Frontal cortex (tissue), 4 donors: ENCODE measurements around the gene NBEAL1. TPM values are rescaled to one million over a fixed set of nuclear protein-coding genes. Genes with fewer than 3 reads are reported as not detected.
A peak's percentile ranks its signal among the peaks of the same experiment; 100 is the strongest.
"Not testable (repeated sequence)": the region's sequence is repeated elsewhere in the genome, so short reads cannot be mapped to it uniquely, and the experiment has no call there.

Experiments used
- DNase-seq, 2 donors: peaks; one replicate each; pipeline ENCODE4 v3.0.0; 2012; ENCODE audit warnings: low spot score in 2 of 2
- FAIRE-seq: peaks from 2 replicates; lab custom pipeline; 2012; peaks lifted over from hg19 to GRCh38; lab: Jason Lieb, UNC
- total RNA-seq: library from RNA; depleted of rRNA; stranded (reverse); fragments of >200 nt; gene quantifications from one replicate; pipeline ENCODE4 v1.2.3, GENCODE V29; 2014
- donor health status: control.
- donor health status: control.
- donor health status: control.

Gene NBEAL1
- total RNA-seq, 1 donor from 2014 or later, result 45.2 TPM

DNA sequence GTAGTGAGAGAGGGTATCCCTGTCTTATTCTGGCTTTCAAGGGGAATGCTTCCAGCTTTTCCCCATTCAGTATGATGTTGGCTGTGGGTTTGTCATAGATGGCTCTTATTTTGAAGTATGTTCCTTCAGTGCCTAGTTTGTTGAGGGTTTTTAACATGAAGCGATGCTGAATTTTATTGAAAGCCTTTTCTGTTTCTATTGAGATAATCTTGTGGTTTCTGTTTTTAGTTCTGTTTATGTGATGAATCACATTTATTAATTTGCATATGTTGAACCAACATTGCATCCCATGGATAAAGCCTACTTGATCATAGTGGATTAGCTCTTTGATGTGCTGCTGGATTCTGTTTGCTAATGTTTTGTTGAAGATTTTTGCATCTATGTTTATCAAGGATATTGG lies 87.7 kb downstream of the NBEAL1 start:
- not testable (repeated sequence) for FAIRE-seq, DNase-seq

DNA sequence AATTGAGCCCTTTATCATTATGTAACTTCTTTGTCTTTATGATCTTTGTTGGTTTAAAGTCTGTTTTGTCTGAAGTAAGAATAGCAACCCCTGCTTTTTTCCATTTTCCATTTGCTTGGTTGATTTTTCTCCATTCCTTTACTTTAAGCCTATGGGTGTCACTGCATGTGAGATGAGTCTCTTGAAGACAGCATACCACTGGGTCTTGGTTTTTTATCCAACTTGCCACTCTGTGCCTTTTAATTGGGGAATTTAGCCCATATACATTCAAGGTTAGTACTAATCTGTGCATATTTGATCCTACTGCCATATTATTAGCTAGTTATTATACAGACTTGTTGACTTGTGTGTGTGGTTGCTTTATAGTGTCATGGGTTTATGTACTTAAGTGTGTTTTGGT lies 89.6 kb downstream of the NBEAL1 start:
- FAIRE-seq, result no peak

DNA sequence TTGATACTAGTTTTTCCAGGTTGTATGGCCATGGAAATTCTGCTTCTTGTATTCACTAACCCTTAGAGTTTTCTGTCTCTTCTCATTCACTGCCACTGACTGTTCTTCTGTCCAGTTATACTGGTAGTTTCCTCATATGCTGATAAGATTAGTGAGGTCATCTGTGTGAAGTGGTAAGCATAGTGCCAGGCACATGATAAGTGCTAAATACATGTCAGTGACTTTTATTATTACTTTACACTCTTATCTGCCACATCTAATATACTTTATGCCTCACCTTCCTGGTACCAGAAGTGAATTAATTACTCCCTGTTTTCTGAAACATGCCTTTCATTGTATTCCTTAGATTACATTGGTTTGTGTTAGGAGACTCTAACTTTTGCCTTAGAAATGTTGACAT lies 91.3 kb downstream of the NBEAL1 start:
- FAIRE-seq, result no peak

More for the DNA sequence above, 89.6 kb downstream of the NBEAL1 start:
- DNase-seq, result no peak

GRCh38 chr2:203110496-203110895 lies 95.8 kb downstream of the NBEAL1 start:
- not testable (repeated sequence) for DNase-seq, FAIRE-seq

More for the DNA sequence above, 91.3 kb downstream of the NBEAL1 start:
- no peak for DNase-seq

GRCh38 chr2:203112342-203112741 lies 97.7 kb downstream of the NBEAL1 start:
- FAIRE-seq, result no peak
- DNase-seq, result no peak

DNA sequence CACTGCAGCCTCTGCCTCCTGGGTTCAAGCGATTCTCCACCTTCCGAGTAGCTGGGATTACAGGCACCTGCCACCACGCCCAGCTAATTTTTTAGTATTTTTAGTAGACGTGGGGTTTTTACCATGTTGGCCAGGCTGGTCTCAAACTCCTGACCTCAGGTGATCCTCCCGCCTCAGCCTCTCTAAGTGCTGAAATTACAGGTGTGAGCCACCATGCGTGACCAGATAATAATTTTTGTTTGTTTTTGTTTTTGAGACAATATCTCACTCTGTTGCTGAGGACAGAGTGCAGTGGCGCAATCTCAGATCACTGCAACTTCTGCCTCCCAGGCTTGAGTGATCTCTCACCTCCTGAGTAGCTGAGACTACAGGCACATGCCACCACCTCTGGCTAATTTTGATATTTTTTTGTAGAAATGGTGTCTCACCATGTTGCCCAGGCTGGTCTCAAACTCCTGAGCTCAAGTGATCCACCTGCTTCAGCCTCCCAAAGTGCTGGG lies 100.6 kb downstream of the NBEAL1 start:
- DNase-seq, FAIRE-seq: not testable (repeated sequence)

- FAIRE-seq (peak; percentile 13), DNase-seq (no peak)
Measured at GRCh38 chr2:203122317-203122986, 107.8 kb downstream of the NBEAL1 start.

DNA sequence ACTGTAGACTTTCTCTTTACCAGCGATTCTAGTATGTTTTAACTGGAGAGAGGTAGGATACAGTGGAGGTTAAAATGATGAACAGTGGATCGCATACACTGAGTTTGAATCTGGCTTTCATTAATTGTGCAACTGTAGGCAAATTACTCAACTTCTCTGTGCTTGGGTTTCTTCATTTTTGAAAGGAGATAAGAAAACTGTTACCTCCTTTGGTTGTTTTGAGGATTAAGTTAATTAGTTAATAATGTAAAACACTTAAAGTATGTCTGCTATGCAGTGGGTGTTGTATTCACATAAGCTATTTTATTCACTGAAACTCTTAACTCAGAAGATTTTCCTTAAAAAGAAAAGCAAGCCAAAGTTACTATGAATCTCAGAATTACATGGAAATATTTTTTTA lies 112.3 kb downstream of the NBEAL1 start:
- no peak for FAIRE-seq
- DNase-seq, result no peak

- no peak for FAIRE-seq
- DNase-seq, result no peak
Measured at GRCh38 chr2:203135105-203135504, 120.4 kb downstream of the NBEAL1 start.

- DNase-seq (no peak), FAIRE-seq (no peak)
Measured at GRCh38 chr2:203143391-203143790, 128.7 kb downstream of the NBEAL1 start.

GRCh38 chr2:203149194-203149593 lies 134.5 kb downstream of the NBEAL1 start:
- no peak for DNase-seq
- no peak for FAIRE-seq

DNA sequence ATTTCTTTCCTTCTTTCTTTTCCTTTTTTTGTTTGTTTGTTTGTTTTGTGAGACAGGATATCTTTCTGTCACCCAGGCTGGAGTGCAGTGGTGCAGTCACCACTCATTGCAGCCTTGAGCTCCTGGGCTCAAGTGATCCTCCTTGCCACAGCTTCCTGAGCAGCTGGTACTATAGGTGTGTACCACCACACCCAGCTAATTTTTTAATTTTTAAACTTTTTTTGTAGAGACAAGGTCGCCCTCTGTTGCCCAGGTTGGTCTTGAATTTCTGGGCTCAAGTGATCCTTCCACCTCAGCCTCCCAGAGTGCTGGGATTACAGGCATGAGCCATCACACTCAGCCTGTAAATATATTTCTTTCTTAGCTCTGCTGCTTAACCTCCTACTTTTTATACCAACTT lies 140.7 kb downstream of the NBEAL1 start:
- DNase-seq, result no peak
- FAIRE-seq, result no peak

DNA sequence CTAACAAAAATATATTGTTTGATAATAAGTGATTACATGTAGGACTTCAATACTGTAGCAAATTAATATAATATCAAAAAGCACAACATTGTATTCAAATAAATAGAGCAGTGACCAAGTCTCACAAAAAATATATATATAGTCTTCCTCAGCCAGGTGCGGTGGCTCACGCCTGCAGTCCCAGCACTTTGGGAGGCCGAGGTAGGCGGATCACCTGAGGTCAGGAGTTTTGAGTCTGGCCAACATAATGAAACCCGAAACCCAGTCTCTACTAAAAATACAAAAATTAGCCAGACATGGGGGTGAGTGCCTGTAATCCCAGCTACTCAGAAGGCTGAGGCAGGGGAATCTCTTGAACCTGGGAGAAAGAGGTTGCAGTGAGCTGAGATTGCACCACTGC lies 148.0 kb downstream of the NBEAL1 start:
- not testable (repeated sequence) for DNase-seq, FAIRE-seq

GRCh38 chr2:203164311-203164935 lies 149.7 kb downstream of the NBEAL1 start:
- DNase-seq (no peak), FAIRE-seq (peak; percentile 40)

- DNase-seq (no peak), FAIRE-seq (no peak)
Measured at GRCh38 chr2:203167751-203168150, 153.1 kb downstream of the NBEAL1 start.

- no peak for DNase-seq
- FAIRE-seq, result no peak
Measured at GRCh38 chr2:203170502-203170901, 155.8 kb downstream of the NBEAL1 start.

GRCh38 chr2:203175371-203175770 lies 160.7 kb downstream of the NBEAL1 start:
- DNase-seq (no peak), FAIRE-seq (no peak)

GRCh38 chr2:203177361-203177760 lies 162.7 kb downstream of the NBEAL1 start:
- FAIRE-seq (no peak), DNase-seq (no peak)

GRCh38 chr2:203185864-203186263 lies 171.2 kb downstream of the NBEAL1 start:
- DNase-seq (no peak), FAIRE-seq (no peak)

DNA sequence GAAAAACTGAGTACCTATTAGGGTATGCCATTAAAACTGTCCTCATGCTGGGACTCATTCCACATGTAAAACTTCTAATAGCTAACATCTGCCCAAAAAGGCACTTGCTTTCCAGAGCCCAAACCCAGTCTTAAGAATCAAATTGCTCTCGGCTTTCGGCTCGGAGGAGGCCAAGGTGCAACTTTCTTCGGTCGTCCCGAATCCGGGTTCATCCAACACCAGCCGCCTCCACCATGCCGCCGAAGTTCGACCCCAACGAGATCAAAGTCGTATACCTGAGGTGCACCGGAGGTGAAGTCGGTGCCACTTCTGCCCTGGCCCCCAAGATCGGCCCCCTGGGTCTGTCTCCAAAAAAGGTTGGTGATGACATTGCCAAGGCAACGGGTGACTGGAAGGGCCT lies 175.9 kb downstream of the NBEAL1 start:
- not testable (repeated sequence) for FAIRE-seq, DNase-seq

DNA sequence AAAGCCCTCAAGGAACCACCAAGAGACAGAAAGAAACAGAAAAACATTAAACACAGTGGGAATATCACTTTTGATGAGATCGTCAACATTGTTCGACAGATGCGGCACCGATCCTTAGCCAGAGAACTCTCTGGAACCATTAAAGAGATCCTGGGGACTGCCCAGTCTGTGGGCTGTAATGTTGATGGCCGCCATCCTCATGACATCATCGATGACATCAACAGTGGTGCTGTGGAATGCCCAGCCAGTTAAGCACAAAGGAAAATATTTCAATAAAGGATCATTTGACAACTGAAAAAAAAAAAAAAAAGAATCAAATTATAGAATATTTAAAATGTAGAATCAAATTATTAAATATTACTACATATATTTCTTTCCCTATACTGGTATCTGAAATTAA lies 176.4 kb downstream of the NBEAL1 start:
- peak; percentile 65 for FAIRE-seq
- not testable (repeated sequence) for DNase-seq
